Muscle of back (tissue), 11 donors: ENCODE measurements around the gene STAT5A. TPM values are rescaled to one million over a fixed set of nuclear protein-coding genes. Genes with fewer than 3 reads are reported as not detected.
A peak's percentile ranks its signal among the peaks of the same experiment; 100 is the strongest.
"Not testable (repeated sequence)": the region's sequence is repeated elsewhere in the genome, so short reads cannot be mapped to it uniquely, and the experiment has no call there.

Source experiments
- DNase-seq, 3 donors: peaks; one replicate each; pipeline versions ENCODE4 v3.0.0 to v3.0.0-alpha.2; 2013
- polyA plus RNA-seq, 10 donors: library from polyadenylated mRNA; unstranded; fragments of 120-200 nt; gene quantifications; one replicate each; pipeline ENCODE4 v1.2.1, GENCODE V29; 2013; ENCODE audit not compliant: insufficient read length in 10 of 10

STAT5A gene
- polyA plus RNA-seq, 10 donors, result 13.5 to 19.9 (median 16.0) TPM

DNA sequence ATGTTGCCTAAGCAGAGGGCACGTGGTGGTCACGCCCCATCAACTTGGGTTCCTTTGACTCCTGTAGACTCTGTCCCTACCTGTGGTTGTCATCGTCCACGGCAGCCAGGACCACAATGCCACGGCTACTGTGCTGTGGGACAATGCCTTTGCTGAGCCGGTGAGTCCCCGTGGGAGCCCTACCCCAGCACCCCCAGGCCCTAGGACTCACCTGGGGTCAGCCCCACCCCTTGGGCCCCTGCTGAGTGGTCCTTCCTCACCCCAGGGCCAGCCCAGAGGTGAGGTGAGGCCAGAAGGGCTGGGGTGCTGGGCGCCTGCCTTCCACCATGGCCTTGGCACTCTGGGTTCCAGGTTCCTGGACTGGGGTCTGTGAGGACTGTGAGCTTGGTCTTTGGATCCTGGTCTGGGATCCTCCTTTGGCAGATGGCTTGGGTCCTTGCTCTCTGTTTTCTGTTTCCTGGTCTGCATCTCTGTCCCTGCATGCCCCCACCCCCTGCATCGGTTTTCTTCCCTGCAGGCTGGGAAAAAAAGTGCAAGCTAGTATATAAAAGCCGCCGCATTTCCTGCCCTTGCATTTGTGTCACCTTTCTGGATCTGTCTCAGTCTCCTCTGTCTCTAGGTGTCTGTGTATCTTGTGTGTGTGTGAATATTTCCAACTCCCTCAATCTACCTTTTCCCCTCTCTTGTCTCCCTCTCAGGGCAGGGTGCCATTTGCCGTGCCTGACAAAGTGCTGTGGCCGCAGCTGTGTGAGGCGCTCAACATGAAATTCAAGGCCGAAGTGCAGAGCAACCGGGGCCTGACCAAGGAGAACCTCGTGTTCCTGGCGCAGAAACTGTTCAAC lies 17.5 kb downstream of the STAT5A start:
- no peak for DNase-seq

DNA sequence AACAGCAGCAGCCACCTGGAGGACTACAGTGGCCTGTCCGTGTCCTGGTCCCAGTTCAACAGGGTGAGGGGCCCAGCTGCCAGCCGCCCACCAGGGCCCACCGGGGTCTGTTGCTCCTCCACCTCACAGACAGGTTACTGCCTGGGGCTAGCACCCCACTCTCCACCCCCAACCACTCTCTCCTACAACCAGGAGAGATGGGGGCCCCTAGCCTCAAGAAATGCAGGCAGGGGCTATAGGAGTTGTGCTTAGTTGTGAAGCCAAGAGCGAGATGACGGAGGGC lies 18.0 kb downstream of the STAT5A start:
- no peak for DNase-seq

DNA sequence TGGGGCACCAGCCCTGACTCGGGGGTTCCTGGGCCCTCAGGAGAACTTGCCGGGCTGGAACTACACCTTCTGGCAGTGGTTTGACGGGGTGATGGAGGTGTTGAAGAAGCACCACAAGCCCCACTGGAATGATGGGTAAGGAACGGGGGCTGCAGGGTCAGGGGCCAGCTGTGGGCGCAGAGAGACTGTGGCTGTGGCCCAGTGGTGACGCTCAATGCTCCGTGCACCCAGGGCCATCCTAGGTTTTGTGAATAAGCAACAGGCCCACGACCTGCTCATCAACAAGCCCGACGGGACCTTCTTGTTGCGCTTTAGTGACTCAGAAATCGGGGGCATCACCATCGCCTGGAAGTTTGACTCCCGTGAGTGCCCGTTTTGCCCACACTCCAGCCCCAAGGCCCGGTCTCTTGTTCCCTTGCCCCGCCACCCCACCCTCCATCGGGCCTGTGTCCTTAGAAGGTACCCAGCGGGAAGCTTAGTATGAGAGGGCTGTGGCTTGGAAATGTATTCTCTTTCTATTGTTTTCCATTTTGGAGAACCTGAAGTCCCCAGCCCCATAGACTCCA lies 19.1 kb downstream of the STAT5A start:
- DNase-seq, result no peak

DNA sequence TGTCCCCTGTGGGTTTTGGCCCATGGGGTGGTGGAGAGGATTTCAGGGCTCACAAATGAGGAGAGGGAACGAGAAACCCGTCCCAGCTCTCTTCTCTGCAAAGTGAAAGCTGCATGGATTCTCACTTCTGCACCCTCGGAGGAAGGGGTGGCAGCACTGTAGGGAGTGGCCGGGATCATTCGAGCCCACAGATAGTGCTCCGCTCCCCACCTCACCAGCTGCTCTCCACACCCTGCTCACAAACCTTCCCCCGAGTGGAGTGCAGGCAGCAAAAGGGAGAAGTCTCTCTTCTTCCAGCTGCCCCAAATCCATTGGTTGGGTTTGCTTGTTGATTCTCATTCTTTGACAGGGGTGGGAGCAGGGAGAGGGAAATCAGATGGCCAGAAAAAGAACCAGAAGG lies 20.1 kb downstream of the STAT5A start:
- DNase-seq, result no peak

DNA sequence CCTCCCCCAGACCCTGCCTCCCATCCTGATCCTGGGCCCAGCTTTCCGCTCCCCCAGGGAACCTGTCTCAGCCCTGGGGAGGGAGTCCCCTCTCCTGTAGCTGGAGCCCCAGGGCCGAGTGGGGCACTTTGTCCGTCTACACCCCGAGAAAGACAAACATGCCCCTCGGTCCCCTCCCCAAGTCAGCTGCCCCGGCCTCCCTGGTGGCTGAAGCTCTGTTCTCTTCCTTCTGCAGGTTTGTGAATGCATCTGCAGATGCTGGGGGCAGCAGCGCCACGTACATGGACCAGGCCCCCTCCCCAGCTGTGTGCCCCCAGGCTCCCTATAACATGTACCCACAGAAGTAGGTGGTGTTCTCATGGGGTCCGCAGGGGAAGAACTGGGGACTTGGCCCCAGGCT lies 20.8 kb downstream of the STAT5A start:
- DNase-seq, result no peak

DNA sequence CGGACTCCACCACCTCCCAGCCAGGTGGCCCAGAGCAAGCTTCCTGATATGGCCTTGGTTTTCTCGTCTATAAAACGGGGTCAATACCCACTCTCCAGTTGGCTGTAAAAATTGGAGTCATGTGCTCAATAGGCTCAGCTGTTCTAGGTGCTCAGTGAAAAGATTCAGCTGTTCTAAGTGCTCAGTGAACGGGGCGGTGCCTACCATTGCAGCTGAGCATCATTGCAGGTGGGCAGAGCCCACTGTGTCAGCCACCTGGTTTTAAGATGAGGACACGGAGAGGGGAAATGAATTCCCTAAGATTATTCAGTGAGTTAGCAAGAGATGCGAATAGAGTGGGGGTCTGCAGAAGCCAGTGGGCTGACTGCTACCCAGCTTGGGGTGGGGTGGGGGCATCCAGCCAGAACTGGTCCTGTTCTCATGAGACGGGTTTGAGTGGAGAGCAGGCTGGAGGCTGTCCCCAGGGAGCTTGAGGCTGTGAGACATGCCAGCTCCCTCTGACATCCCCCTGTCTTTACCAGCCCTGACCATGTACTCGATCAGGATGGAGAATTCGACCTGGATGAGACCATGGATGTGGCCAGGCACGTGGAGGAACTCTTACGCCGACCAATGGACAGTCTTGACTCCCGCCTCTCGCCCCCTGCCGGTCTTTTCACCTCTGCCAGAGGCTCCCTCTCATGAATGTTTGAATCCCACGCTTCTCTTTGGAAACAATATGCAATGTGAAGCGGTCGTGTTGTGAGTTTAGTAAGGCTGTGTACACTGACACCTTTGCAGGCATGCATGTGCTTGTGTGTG lies 21.9 kb downstream of the STAT5A start:
- DNase-seq, result peak in 1 of 3 donors; percentile 43

DNA sequence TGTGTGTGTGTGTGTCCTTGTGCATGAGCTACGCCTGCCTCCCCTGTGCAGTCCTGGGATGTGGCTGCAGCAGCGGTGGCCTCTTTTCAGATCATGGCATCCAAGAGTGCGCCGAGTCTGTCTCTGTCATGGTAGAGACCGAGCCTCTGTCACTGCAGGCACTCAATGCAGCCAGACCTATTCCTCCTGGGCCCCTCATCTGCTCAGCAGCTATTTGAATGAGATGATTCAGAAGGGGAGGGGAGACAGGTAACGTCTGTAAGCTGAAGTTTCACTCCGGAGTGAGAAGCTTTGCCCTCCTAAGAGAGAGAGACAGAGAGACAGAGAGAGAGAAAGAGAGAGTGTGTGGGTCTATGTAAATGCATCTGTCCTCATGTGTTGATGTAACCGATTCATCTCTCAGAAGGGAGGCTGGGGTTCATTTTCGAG lies 22.5 kb downstream of the STAT5A start:
- DNase-seq, result no peak

DNA sequence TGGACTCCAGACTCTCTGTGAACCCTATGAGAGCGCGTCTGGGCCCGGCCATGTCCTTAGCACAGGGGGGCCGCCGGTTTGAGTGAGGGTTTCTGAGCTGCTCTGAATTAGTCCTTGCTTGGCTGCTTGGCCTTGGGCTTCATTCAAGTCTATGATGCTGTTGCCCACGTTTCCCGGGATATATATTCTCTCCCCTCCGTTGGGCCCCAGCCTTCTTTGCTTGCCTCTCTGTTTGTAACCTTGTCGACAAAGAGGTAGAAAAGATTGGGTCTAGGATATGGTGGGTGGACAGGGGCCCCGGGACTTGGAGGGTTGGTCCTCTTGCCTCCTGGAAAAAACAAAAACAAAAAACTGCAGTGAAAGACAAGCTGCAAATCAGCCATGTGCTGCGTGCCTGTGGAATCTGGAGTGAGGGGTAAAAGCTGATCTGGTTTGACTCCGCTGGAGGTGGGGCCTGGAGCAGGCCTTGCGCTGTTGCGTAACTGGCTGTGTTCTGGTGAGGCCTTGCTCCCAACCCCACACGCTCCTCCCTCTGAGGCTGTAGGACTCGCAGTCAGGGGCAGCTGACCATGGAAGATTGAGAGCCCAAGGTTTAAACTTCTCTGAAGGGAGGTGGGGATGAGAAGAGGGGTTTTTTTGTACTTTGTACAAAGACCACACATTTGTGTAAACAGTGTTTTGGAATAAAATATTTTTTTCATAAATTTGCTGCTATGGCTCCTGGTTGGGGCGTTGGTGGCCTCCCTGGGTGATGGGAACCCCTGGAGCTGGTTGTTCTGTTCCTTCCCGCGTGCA lies 23.1 kb downstream of the STAT5A start:
- peak; percentile 87 to 96 (median 90) for DNase-seq

DNA sequence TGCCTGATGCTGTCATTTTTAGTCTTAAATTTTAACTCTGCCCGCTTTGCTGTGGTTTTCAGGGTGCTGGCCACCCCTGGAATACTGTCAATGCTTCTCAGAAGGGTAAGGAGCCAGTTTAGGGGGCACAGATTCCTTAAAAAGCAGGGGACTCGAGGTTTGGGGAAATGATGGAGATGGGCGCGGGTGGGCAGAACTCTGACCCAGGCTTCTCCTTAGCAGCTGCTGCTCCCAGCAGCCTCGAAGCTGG lies 23.7 kb downstream of the STAT5A start:
- DNase-seq, result no peak

DNA sequence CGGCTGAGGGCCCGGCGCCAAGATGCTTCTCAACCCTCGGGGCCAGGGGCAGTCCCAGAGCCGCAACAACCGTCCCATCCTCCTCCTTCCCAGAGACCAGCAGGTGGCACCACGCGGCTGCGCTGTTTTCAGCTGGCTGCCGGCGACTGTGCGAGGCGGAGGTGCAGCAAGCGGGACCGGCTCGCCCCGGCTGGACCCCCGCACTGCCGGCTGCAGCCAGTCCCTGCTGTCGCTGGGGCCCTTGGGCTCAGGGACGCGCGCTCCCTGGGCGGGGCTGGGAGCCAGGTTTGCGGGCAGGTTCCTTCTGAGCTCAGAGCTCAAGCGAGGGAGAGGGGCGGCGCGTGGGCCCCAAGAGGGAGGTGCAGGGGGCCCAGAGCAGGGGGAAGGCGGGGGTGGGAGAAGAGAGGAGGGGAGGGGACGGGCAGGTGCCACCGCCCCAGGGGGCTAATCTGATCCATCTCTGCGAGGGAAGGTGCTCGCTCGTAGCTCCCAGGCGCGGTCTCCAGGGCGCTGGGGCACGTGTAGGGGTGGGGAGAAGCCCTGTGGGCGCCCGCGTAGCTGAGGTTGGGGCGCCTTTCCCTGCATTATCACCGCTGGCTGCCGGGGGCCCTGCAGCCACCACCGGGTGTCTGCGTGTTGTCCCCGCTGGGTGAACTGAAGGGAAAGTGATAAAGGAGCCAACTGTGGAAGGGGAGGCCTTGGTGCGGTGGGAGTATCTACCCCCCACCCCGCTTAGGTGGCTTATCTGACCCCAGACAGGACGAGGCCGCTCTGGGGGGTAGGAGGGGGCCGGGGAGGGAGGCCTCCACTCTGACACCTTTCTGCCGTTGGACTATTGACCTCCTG lies 24.2 kb downstream of the STAT5A start:
- peak; percentile 84 to 92 (median 85) for DNase-seq

DNA sequence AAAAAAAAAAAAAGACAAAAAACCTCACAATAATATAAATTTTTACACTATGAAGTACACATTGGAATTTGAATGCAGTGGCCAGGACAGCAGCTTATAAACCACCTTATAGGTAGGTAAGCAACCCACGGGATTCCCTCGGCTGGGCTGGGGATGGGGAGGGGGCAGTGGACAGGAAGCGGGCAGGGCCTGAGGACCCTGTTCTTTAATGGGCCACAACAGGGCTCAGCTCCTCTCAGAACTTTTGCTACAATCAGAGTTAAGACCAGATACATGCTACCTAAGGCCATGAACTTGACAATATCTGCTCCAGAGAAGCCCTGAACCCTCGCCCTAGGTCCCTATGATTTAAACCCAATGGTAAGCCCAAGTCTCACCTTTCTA lies 25.1 kb downstream of the STAT5A start:
- no peak for DNase-seq

DNA sequence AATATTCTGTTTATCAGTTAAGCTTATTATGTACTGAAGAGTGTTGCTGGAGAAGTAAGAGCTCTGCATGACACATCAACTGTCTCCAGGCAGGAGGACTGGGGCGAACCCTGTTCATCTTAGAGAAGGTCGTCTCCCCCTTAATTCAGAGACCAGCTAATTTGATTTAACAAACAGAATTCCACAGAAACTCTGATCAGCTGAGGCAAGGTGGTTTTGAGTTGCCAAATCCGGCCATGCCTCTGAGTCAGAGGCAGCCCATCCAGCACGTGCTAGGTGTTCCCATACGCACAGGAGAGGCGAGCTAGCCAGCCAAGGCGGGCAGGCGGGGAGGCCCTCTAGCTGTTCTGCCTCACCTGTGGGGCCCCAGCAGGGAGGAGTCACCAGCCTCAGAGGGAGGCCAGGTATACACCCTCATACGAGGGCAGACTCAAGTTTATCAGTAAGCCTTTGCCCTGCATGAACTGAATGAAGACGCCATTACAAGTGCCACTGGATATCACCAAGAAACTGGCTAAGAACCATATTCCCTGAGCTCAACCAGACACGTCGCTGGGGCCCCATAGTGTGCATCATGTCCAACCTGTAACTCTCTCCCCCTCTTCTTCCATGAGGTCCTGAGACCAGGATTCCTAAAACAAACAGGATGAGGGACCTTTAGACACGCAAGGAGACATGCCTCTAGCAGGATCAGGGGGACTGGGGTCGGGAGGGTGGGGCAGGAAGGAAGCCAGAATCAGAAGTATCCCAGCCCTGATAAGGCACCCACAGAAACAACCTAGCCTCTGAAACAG lies 25.7 kb downstream of the STAT5A start:
- DNase-seq, result no peak

DNA sequence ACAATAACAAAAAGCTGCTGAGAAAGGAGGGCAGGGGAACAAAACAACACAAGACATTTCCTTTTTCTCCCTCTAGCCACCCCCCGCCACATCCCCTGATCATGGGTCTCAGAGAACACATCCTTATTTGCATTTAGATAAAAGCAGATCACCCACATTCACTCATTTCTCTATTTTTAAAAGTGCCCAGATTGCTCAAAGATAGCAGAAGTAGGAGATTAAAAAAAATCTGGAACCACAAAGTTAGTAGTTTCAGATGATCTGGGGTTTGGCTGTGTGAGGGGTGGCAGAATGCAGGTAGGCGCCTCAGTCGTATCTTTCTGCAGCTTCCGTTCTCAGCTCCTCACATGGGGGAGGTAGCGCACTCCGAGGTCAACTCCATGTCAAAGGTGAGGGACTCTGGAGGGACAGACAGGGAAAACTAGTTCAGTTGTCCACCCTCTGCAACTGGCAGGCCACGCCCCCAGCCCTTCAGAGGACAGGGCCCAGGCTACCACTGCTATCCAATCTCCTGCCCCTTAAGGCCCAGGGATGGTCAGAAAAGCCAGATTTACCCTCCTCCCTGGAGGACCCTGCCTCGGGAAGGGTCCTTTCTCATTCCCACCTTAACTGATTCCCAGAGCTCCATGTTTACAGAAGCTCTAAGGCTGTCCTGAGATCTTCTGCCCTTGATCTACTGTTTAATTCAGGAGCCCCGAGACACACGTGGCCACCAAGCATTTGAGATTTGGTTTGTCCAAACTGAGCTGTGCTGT lies 27.3 kb downstream of the STAT5A start:
- DNase-seq, result no peak

DNA sequence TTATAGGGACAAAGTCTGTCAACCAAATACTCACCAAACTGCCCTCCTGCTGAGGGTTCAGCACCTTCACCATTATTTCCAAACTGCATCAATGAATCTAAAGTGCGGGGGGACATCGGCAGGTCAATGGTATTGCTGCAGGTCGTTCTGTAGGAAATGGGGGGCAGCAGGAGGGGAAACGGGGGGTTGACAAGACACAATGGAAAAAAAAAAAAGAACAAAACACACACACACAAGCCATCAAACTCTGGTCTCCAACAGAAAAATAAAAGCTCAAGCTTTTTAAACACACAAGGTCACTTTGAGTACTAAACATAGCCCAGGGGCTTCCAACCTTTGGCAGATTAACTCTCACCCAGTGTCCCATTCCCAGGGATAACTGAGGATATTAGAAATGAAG lies 28.5 kb downstream of the STAT5A start:
- no peak for DNase-seq

DNA sequence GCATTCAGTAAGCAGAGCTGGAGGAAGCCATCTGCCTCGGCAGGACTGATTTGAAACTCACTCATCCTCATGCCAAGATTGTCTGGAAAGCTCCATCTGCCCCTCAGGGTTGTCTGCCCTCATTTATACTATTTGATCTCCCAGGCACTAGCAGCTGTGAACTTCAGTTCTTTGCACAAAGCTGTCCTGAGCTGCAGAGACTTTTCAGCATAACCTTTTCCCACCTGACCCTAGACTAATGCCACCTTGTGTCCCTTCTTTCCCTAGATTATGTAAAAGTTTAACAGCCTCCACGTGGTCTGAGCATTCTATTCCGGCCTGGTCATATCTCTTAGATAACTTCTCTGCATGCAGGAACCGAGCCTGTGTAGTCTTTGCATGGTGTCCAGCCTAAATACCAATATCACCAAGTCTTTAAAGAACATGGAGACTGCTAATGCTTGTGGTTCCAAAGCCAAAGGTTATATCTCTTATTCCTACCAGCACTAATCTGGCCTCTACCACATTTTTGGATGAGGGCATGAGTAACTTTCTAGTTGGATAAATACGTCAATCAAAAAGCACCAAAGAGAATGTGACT lies 29.1 kb downstream of the STAT5A start:
- no peak for DNase-seq

DNA sequence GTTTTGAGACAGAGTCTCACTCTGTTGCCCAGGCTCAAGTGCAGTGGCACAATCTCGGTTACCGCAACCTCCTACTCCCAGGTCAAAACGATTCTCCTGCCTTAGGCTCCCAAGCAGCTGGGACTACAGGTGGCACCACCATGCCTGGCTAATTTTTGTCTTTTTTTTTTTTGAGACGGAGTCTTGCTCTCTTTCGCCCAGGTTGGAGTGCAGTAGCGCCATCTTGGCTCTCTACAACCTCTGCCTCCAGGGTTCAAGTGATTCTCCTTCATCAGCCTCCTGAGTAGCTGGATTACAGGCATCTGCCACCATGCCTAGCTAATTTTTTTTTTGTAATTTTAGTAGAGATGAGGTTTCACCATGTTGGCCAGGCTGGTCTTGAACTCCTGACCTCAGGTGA lies 29.7 kb downstream of the STAT5A start:
- not testable (repeated sequence) for DNase-seq

DNA sequence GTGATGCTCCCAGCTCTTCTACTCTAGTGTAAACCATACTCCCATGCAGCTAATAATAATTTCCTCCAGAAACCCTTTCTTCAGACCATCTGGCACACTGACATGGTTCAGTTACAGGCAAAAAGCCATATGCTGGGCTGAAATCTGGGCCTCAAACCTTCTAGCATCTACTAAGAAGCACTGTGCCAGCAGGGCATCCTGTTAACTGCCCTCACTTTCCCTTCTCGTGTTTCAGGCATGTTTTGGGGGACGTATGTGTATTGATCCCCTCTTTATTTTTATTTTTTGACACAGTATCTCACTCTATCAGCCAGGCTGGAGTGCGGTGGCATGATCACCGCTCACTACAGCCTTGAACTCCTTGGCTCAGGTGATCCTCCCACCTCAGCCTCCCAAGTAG lies 33.3 kb downstream of the STAT5A start:
- no peak for DNase-seq

DNA sequence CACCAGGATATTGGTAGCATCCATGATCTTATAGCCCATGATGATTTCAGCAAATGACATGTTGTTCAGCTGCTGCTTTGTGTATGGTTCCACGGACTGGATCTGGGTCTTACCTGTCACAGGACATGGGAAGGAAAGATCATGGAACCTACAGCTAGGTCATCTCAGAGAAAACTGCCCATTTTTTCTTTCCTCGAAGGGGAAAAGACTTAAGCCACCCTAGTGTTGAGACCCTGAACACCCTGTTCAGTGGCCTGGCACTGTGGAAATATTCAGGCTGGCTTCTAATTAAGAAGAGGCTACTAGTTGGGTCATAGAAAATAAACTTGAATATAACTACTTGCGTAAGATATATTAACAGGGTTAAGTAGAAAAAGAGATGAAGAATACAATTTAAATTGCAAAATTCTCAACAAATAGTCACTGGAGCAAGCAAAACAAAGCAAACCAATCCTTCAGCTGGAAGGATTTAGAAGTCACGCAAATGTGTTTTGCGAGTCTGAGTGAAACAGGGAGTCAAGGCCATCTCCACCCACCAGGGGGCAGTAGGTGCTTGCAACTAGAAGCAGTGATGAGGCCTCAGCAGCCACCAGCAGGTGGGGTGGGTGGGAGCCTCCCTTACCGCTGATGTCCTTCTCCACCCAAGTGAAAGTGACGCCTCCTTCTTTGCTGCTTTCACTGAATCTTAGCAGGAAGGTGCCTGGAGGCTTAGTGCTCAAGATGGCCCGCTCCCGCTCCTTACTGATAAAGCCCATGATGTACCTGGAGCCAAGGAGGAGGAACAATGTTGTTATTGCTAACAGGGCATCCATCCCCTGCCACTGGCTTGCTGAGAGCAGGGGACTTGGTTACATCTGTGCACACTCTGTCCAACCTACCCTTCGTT lies 34.3 kb downstream of the STAT5A start:
- peak; percentile 88 to 95 (median 92) for DNase-seq
